Neural cell (in vitro differentiated cells): ENCODE results near the gene CARHSP1. TPM values are rescaled to one million over a fixed set of nuclear protein-coding genes. Genes with fewer than 3 reads are reported as not detected.
"Not testable (repeated sequence)": the region's sequence is repeated elsewhere in the genome, so short reads cannot be mapped to it uniquely, and the experiment has no call there.

ENCODE experiments used
- H2AFZ ChIP-seq: fragments of 200-600, 300-800 bp; sonication (generic), shearing (Covaris generic); 2 replicates; pipeline ENCODE4 v1.6.0; 2014; ENCODE audit warnings: low read depth, mild to moderate bottlenecking, antibody characterized with exemption, low read length, moderate library complexity
- H3F3A ChIP-seq: fragments of 200-600 bp; shearing (Covaris generic); 2 replicates; pipeline ENCODE4 v1.6.1; 2016; ENCODE audit warnings: mild to moderate bottlenecking, moderate library complexity, mixed read lengths, antibody characterized with exemption, low read length; ENCODE audit not compliant: insufficient read depth, poor library complexity, severe bottlenecking
- H3K27ac ChIP-seq: fragments of 200-600, 300-800 bp; sonication (generic), shearing (Covaris generic); 2 replicates; pipeline ENCODE4 v1.5.1; 2014; ENCODE audit warnings: mild to moderate bottlenecking, low read length, moderate library complexity
- H3K27me3 ChIP-seq: fragments of 300-800, 200-600 bp; sonication (generic), shearing (Covaris generic); 2 replicates; pipeline ENCODE4 v1.6.0; 2014; ENCODE audit warnings: mild to moderate bottlenecking, low read depth, low read length, moderate library complexity; ENCODE audit not compliant: insufficient read depth
- H3K36me3 ChIP-seq: fragments of 300-800, 200-600 bp; sonication (generic), shearing (Covaris generic); 2 replicates; pipeline ENCODE4 v1.5.1; 2014; ENCODE audit warnings: mild to moderate bottlenecking, antibody characterized with exemption, low read length, moderate library complexity; ENCODE audit not compliant: insufficient read depth
- H3K4me2 ChIP-seq: fragments of 300-800, 200-600 bp; sonication (generic), shearing (Covaris generic); 2 replicates; pipeline ENCODE4 v1.6.0; 2014; ENCODE audit warnings: mild to moderate bottlenecking, low read length
- H3K4me3 ChIP-seq: fragments of 300-800, 200-600 bp; sonication (generic), shearing (Covaris generic); 2 replicates; pipeline ENCODE4 v1.5.1; 2014; ENCODE audit warnings: mild to moderate bottlenecking, low read length, moderate library complexity
- H3K79me2 ChIP-seq: fragments of 200-600 bp; shearing (Covaris generic); replicated peaks from 2 replicates; pipeline ENCODE4 v1.6.0; 2014; ENCODE audit warnings: mild to moderate bottlenecking, low read length, moderate library complexity; ENCODE audit not compliant: insufficient read depth
- H3K9ac ChIP-seq: fragments of 300-800, 200-600 bp; sonication (generic), shearing (Covaris generic); 2 replicates; pipeline ENCODE4 v1.6.1; 2016; ENCODE audit warnings: mild to moderate bottlenecking, low read length, mixed read lengths
- H3K9me2 ChIP-seq: fragments of 200-600 bp; shearing (Covaris generic); 2 replicates; pipeline ENCODE4 v1.6.1; 2016; ENCODE audit warnings: mild to moderate bottlenecking, low read length, mixed read lengths; ENCODE audit not compliant: insufficient read depth
- H3K9me3 ChIP-seq: fragments of 200-600, 300-800 bp; sonication (generic), shearing (Covaris generic); 2 replicates; pipeline ENCODE4 v1.6.1; 2016; ENCODE audit warnings: mild to moderate bottlenecking, mixed run types, low read length, moderate library complexity, mixed read lengths
- H4K20me1 ChIP-seq: fragments of 200-600 bp; shearing (Covaris generic); 2 replicates; pipeline ENCODE4 v1.6.1; 2016; ENCODE audit warnings: mild to moderate bottlenecking, mixed run types; ENCODE audit not compliant: insufficient read depth
- EP300 ChIP-seq: fragments of 450-650 bp; conservative IDR thresholded peaks from 2 replicates; pipeline ENCODE4 v1.6.1; 2014; ENCODE audit warnings: antibody characterized with exemption, mild to moderate bottlenecking, moderate library complexity; ENCODE audit not compliant: poor library complexity, severe bottlenecking
- EZH2 ChIP-seq: fragments of 200-600, 300-800 bp; shearing (Covaris generic), sonication (generic); IDR thresholded peaks from 2 replicates; pipeline ENCODE4 v1.6.1; 2014; ENCODE audit warnings: antibody characterized with exemption, low read length, borderline replicate concordance, mild to moderate bottlenecking; ENCODE audit not compliant: insufficient read depth, poor library complexity, severe bottlenecking
- MXI1 ChIP-seq: fragments of 450-650 bp; conservative IDR thresholded peaks from 2 replicates; pipeline ENCODE4 v1.6.1; 2014; ENCODE audit warnings: antibody characterized with exemption, mild to moderate bottlenecking; ENCODE audit not compliant: poor library complexity, severe bottlenecking
- POLR2AphosphoS5 ChIP-seq: IDR thresholded peaks from 2 replicates; pipeline ENCODE4 v1.6.1; 2012
- RAD21 ChIP-seq: fragments of 450-650 bp; conservative IDR thresholded peaks from 2 replicates; pipeline ENCODE4 v1.6.1; 2014; ENCODE audit warnings: antibody characterized with exemption, mild to moderate bottlenecking, moderate library complexity
- SMC3 ChIP-seq: fragments of 450-650 bp; conservative IDR thresholded peaks from 2 replicates; pipeline ENCODE4 v1.6.1; 2014; ENCODE audit warnings: antibody characterized with exemption, mild to moderate bottlenecking, moderate library complexity; ENCODE audit not compliant: poor library complexity
- TAF1 ChIP-seq: IDR thresholded peaks from 2 replicates; pipeline ENCODE4 v1.6.1; 2012; ENCODE audit warnings: low read depth
- polyA plus RNA-seq: library from polyadenylated mRNA; depleted of rRNA; stranded (reverse); fragments of >200 nt; gene quantifications from 2 replicates; pipeline ENCODE4 v1.2.3, GENCODE V29; 2014
- TF ChIP-seq, protein P1 (sequence below): fragments of 450-650 bp; IDR thresholded peaks from 2 replicates; pipeline ENCODE4 v1.5.1; 2014; ENCODE audit warnings: antibody characterized with exemption, mild to moderate bottlenecking, moderate library complexity; ENCODE audit not compliant: poor library complexity, severe bottlenecking
- TF ChIP-seq, protein P2 (sequence below): IDR thresholded peaks from 2 replicates; pipeline ENCODE4 v1.6.1; 2012; ENCODE audit warnings: borderline replicate concordance

CARHSP1 gene
- polyA plus RNA-seq, 1 donor from 2014 or later, result 102 TPM

DNA sequence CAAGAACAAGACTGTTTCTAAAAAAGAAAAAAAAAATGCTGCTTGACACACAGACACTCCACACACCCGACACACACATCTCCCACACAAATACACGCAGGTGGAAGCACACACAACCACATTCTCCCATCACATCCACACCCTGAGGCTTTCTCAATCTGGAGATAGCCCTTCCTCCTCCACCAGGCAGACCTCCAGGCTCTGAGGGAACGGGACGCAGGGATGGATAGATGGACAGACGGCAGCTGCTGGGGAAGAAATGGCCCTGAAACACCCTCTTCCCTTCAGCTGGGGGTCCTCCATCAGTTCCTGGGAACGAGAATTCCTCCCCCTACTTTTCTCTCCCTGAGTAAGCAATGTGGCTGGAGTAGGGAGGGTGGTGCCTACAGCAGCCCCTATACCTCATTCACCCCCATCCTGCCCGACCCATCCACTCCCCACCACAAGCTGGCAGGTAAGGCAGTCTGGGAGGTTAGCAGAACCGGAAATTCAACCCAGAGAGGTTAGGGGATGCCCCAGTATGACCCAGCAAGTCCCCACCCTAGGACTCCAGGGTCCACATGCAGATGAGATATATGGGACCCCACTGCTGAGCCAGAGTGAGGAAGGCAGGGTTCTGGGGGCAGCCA, 9.2 kb upstream of the CARHSP1 start:
- Histone ChIP-seq H3K4me2 (no peak overlapping the region), H3K9me3 (no peaks in the 10 kb centered on the region), H3K36me3 (no peaks in the 10 kb centered on the region), H3K27ac (no peak overlapping the region), H3K27me3 (no peaks in the 10 kb centered on the region), H3K9ac (no peak overlapping the region), H3K4me3 (no peak overlapping the region), H4K20me1 (no peaks in the 10 kb centered on the region), H3K79me2 (no peaks in the 10 kb centered on the region), H2AFZ (no peak overlapping the region), H3F3A (no peaks in the 10 kb centered on the region), H3K9me2 (no peaks in the 10 kb centered on the region)
- TF ChIP-seq TAF1 (no peak), POLR2AphosphoS5 (no peak), EP300 (no peak), SMC3 (no peak), EZH2 (no peak), MXI1 (no peak), RAD21 (no peak)
- TF ChIP-seq, protein P1, sequence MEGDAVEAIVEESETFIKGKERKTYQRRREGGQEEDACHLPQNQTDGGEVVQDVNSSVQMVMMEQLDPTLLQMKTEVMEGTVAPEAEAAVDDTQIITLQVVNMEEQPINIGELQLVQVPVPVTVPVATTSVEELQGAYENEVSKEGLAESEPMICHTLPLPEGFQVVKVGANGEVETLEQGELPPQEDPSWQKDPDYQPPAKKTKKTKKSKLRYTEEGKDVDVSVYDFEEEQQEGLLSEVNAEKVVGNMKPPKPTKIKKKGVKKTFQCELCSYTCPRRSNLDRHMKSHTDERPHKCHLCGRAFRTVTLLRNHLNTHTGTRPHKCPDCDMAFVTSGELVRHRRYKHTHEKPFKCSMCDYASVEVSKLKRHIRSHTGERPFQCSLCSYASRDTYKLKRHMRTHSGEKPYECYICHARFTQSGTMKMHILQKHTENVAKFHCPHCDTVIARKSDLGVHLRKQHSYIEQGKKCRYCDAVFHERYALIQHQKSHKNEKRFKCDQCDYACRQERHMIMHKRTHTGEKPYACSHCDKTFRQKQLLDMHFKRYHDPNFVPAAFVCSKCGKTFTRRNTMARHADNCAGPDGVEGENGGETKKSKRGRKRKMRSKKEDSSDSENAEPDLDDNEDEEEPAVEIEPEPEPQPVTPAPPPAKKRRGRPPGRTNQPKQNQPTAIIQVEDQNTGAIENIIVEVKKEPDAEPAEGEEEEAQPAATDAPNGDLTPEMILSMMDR, result no peak
- TF ChIP-seq, protein P2, sequence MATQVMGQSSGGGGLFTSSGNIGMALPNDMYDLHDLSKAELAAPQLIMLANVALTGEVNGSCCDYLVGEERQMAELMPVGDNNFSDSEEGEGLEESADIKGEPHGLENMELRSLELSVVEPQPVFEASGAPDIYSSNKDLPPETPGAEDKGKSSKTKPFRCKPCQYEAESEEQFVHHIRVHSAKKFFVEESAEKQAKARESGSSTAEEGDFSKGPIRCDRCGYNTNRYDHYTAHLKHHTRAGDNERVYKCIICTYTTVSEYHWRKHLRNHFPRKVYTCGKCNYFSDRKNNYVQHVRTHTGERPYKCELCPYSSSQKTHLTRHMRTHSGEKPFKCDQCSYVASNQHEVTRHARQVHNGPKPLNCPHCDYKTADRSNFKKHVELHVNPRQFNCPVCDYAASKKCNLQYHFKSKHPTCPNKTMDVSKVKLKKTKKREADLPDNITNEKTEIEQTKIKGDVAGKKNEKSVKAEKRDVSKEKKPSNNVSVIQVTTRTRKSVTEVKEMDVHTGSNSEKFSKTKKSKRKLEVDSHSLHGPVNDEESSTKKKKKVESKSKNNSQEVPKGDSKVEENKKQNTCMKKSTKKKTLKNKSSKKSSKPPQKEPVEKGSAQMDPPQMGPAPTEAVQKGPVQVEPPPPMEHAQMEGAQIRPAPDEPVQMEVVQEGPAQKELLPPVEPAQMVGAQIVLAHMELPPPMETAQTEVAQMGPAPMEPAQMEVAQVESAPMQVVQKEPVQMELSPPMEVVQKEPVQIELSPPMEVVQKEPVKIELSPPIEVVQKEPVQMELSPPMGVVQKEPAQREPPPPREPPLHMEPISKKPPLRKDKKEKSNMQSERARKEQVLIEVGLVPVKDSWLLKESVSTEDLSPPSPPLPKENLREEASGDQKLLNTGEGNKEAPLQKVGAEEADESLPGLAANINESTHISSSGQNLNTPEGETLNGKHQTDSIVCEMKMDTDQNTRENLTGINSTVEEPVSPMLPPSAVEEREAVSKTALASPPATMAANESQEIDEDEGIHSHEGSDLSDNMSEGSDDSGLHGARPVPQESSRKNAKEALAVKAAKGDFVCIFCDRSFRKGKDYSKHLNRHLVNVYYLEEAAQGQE, result no peak

DNA sequence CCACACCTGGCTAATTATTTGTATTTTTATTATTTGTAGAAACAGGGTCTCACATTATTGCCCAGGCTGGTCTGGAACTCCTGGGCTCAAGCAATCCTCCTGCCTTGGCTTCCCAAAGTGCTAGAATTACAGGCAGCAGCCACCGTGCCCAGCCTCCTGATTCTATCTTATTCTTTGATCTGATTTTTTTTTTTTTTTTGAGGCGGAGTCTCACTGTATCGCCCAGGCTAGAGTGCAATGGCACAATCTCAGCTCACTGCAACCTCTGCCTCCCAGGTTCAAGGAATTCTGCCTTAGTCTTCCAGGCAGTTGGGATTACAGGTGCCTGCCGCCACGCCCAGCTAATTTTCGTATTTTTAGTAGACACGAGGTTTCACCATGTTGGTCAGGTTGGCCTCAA, 6.5 kb upstream of the CARHSP1 start:
- not testable (repeated sequence) for H3K27me3 ChIP-seq, H3K4me3 ChIP-seq, H2AFZ ChIP-seq, H3F3A ChIP-seq, H3K4me2 ChIP-seq, H3K27ac ChIP-seq, H3K9me2 ChIP-seq, H3K79me2 ChIP-seq, H4K20me1 ChIP-seq, H3K36me3 ChIP-seq, H3K9me3 ChIP-seq, H3K9ac ChIP-seq

DNA sequence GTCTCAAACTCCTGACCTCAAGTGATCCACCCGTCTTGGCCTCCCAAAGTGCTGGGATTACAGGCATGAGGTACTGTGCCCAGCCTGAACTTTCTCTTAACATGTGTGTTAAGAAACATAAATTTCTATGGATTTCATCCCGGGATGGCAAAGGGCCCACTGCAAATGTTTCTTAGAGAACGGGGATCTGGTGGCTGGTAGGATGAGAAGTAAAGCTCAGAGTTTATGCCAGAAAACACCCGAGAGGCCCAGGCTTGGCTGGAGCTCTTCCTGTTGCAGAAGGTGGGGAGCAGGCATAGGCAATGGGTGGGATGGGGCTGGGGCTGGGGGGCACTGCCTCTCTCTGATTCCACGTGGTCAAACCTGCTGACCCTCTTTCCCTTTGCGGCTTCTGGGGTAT, 5.6 kb upstream of the CARHSP1 start:
- TF ChIP-seq EP300 (no peak), POLR2AphosphoS5 (no peak), SMC3 (no peak), EZH2 (no peak), TAF1 (no peak), MXI1 (no peak), RAD21 (no peak)
- TF ChIP-seq, protein P2, result no peak
- TF ChIP-seq, protein P1, result no peak
- Histone ChIP-seq H4K20me1 (no peaks in the 10 kb centered on the region), H3K9me2 (no peaks in the 10 kb centered on the region), H3K79me2 (no peaks in the 10 kb centered on the region), H3K4me2 (no peak overlapping the region), H3K27ac (no peak overlapping the region), H3K9me3 (no peaks in the 10 kb centered on the region), H3K9ac (no peak overlapping the region), H3K36me3 (no peaks in the 10 kb centered on the region), H2AFZ (no peak overlapping the region), H3K27me3 (no peaks in the 10 kb centered on the region), H3K4me3 (no peak overlapping the region), H3F3A (no peaks in the 10 kb centered on the region)
